DMS 273 (cell line): Measurements from ENCODE around the gene HEATR5B.
"Not testable (repeated sequence)": the region's sequence is repeated elsewhere in the genome, so short reads cannot be mapped to it uniquely, and the experiment has no call there.

ENCODE experiments used
- DNase-seq: peaks from one replicate; lab custom pipeline; 2025; ENCODE audit not compliant: unreplicated experiment; lab: John Stamatoyannopoulos, UW

HEATR5B gene

DNA sequence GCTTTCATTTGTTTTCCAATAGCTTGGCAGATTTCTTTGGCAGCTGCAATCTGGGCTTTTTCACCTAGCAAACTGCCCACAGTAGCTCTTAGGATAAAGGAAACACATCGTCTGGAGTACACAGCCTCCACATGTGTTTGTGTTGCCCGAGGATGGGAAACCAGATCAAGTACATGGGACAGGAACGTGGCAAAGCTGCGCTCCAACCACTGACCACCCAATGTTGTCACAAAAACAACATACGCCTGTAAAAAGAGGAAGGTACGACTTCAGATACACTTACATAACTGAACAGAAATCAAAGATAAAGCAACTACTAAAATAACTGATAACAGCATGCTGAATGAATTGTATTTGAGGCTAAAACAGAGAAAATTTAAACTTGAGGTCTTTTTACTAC is 15.5 kb downstream of the HEATR5B start:
- DNase-seq, result no peak

DNA sequence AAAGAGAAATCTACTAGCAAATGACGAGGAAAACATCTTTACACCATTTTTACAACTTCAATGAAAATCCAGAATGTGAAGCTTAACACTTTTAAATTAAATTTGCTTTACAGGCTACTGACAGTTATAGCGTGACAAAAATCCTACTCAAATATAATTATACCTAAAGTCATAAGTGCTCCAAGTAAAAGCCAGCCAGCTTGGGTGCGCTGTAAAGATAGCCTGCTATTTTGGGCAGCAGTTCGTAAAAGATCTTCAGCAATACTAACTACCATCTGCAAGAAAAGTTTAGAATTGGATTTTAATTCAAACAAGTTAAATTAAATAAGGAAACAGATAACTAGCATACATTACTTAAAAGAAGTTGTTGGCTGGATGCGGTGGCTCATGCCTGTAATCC is 22.4 kb downstream of the HEATR5B start:
- DNase-seq, result no peak

DNA sequence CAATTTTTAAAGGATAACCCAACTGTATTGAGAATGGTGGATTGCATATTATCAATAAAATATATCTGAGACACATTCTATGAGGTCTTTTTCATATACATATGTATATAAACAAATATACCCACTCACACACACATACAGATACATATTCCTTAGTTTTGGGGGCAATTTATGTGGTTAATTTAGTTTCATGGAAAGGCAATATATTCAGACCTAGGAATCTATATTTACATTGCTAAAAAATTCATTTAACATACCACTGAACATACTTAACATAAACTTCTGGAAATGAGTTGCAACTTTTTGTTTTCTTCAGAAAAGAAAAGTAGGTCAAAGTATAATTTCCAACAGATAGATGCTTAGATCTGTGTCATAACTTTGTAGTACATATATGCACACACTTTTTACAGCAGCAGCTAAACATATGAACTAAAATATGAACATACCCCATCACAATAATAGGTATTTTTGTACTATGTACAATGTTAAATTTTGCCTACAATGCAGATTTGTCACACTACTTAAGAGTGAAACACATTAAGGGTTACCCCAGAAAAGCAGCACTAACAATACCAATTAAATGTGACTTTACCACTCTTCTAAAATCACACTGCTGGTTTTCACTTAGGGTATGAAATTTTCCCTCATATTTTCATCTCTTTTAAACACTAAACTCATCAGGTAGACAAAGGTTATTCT is 23.0 kb downstream of the HEATR5B start:
- no peak for DNase-seq

DNA sequence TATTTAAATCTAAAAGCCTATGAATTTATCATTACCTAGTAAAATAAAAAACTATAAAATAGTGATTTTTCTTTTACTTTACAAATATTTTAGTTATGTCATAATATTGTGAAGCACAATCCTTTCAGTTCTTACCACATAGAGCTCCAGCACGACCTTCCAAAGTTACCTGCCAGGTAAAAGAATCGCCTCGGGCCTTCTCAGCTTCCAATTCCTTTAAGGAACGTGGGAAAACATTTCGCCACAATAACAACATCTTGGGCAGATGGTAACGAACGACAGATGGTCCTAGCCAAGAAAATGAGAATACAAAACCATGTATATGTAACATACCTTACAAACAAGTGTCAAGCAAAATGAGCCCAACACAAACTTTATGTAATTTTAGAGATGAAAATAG is 23.7 kb downstream of the HEATR5B start:
- peak; percentile 45 for DNase-seq

DNA sequence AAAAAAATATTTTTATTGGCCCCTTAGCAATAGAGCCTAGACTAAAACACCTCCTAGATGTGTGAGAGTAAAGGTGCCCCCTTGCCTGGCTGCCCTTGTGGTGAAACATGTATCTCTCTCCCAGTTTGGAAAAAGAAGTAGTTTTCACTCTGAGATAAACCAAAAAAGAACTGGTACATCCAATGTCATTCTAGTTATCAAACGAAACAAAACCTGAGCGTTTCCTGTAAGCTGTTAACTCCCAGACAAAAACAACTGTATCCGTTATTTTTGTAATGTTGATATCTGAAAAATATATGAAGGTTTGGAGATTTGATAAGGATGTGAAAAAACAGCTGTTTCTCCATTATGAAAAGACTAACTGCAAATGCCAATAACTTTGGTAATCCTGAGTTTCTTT is 24.3 kb downstream of the HEATR5B start:
- no peak for DNase-seq

DNA sequence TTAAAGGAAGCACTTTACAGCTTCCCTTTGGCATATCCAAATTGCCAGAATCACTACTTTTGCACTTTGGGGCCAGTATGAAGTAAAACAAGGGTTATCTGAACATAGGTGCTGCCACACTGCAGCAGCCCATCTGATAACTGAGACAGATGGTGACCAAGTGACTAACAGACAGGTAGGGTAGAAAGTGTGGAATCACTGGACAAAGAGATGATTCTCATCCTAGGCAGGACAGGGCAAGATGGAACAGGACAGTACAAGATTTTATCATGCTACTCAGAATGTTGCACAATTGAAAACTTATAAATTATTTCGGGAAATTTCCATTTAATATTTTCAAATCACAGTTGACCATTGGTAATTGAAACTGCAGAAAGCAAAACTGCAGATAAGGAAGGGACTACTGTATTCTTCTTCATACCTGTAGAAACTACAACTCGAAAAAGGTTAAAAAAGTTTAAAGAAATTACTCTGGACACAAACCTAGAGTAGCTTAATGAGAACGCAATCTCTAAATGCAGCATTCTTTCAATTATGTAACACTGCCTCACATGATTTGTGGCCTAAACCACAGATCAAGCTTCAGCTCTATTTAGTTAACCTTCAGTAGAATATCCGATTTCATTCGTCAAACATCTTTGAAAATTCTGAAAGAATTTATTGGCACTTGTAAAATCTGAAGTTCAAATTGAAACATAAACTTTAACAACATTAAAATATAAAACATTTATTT is 31.4 kb downstream of the HEATR5B start:
- no peak for DNase-seq

DNA sequence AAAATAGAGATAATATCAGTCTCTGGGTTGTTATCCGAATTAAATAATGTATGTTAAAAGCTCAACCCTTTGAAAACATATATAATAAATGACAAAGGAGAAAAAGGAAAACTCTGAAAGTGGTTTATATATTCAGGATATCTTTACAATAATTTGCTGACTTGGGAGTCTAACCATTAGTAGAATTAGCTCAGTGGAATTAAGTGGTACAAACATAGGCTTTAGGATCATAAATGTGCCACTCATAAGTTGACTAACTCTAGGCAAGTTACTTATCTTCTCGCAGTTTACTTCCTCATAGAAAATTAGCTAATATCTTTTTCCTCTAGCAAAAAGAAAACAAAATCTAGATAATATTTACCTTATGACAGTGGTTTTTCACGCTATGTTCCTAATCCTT is 44.6 kb downstream of the HEATR5B start:
- DNase-seq, result no peak

DNA sequence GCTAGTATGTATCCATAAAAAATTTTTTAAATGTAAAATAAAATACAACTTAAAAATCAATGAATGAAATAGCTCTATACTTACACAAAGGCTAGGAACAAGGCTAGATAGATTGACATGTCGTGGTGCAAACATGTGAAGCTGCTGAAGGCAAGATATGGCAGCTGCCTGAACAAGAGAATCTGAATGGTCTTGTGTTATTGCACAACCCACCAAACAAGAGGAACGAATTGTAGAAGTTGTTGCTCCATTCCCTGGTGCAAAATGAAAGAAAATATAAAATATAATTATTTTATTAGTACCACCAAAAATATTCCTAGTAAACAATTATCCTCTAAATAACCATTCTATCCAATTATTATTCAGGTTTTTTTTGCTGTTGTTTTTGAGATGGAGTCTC is 46.4 kb downstream of the HEATR5B start:
- no peak for DNase-seq

DNA sequence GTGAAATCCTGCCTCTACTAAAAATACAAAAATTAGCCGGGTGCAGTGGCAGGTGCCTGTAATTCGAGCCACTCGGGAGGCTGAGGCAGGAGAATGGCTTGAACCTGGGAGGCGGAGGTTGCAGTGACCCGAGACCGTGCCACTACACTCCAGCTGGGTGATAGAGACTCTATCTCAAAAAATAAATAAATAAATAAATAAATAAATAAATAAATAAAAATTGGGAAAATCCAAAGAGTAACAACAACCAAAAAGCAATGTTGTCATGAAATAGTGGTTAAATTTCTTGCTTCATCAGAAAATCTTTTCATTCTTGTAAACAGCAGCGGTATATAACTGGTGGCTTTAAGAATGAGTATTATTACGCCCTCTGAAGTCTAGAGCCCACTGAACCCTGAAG is 54.4 kb downstream of the HEATR5B start:
- DNase-seq, result no peak

DNA sequence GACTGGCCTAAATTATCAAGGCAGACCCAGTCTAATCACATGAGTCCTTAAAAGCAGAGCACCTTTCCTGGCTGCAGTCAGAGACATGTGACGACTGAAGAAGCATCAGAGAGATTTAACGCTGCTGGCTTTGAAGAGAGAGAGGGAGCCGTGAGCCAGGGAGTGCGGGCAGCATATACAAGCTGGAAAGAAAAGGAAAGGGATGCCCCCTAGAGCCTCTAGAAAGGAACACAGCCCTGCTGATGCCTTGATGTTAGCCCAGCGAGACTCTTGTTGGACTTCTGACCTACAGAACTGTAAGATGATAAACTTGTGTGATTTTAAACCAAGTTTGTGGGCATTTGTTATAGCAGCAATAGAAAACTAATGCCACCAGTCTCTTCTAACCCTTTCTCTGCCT is 58.1 kb downstream of the HEATR5B start:
- peak; percentile 29 for DNase-seq

DNA sequence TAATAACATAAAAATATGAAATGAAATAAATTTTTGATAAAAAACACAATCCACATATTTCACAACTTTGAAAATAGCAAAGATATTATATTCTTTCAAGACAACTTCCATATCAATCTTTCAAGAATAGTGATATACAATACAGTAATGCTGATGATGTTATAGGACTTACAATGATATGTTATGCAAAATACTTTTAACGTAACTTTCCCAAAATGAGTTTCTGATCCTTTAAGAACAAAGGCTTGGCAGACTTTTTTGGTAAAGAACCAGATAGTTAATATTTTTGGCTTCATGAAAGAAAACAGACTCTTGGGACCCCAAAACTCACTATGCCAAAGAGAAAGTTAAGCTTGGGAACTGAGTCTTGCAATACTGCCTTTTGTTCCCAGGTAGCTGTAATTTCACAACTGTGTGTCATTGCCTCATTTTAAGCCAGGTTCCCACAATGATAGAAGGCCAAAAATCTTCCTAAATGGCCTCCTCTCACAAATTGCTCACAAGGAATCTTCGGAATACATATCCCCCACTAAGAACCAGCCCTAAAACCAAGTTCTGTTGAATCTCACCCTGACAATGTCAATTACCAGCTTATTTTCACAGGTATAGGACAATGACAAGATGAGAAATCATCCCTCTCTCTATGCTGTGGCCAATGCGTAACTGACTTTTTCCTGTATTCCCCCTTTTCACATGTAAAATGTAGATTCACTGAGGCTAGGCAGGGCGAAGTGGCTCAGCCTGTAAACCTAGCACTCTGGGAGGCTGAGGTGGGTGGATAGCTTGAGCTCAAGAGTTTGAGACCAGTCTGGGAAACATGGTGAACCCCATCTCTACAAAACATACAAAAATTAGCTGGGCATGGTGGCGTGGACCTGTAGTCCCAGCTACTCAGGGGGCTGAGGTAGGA is 63.0 kb downstream of the HEATR5B start:
- DNase-seq, result no peak

DNA sequence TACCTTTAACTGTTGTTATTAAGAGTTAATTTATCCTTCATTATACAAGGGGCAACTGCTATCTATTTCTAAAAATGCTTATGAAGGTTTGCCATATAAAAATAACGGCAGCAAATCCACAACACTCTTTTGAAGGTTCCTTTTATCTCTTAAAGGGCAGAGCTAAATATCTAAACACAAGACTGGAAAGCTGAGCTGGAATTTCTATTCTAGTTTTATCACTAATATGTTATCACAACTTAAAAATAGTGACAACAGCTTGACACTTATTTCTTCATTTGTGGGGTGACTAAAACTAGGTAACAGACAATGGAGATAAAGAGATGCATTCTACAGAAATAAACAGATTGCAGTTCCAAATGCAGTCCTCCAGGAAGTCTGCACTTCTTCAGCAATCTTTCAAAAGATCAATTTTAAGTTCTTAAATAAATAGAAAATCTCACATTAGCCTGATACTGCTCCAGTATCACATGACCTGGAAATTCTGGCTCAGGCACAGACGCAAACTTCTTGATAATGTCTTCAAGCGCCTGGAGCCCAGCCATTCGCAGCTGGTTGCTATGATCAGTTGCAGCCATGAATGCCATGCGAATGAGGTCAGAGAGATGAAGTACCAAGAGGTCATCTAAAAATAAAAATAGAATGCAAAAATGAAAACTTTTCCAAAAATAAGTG is 63.8 kb downstream of the HEATR5B start:
- DNase-seq, result no peak

DNA sequence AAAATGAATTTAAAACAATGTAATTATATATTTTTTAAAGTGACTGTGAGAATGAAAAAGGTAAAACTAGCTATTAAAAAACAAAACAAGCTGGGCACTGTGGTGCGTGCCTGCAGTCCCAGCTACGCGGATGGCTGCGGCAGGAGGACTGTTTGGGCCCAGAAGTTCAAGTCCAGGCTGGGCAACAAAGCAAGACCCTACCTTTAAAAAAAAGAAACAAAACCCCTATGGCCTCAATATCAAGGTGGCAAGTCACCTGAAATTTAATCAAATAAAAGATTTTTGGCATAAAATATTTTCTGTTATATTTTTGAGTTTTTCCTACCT is 70.9 kb downstream of the HEATR5B start:
- no peak for DNase-seq

DNA sequence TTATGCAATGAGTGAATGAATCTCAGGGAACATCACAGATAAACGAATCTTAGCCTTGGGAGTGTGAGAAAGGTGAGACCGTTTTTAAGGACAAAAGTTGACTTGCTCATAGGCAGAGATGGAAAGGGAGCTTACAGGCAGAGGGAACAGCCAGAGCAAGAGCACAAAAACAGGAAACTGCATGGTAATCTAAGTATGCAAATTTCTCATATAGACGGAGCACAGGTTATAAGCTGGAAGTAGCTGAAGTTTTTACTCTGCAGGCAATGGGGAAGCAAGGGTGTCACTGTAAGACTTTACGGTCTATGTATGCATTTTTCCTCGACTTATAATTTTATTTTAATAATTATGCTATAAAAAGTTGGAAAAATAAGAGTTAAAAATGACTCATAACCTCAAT is 73.0 kb downstream of the HEATR5B start:
- DNase-seq, result no peak

DNA sequence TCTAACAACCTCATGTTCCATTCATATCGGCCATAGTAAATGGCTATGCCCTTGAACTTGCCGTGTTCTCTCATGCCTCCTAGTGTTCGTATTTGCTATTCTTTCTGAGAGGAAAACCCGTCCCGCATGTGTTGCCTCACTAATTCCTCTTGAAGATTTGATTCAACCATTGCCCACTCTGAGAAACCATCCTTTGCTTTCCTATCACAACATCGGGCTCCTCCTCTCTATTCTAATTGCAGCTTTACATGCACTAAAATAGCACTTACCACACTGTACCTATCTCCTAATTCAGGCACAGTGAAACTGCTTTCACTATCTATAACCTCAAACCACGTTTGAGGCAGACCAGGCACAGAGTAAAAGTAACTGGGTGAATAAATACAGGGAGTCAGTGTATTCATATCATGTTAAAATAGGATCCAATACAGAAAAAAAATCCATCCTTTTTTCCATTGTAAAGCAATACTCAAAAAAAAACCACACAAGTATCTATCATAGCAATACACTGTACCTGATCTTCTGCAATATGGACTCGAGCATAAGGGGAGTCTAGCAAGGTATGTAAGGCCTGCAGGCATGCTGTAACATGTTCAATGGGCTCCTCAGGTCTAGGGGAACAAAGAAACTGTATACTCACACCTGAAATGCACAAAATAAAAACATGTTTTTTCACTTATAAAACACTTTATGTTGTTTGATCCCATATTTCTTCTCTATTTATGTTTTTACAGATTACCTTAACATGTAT is 78.9 kb downstream of the HEATR5B start:
- DNase-seq, result no peak

DNA sequence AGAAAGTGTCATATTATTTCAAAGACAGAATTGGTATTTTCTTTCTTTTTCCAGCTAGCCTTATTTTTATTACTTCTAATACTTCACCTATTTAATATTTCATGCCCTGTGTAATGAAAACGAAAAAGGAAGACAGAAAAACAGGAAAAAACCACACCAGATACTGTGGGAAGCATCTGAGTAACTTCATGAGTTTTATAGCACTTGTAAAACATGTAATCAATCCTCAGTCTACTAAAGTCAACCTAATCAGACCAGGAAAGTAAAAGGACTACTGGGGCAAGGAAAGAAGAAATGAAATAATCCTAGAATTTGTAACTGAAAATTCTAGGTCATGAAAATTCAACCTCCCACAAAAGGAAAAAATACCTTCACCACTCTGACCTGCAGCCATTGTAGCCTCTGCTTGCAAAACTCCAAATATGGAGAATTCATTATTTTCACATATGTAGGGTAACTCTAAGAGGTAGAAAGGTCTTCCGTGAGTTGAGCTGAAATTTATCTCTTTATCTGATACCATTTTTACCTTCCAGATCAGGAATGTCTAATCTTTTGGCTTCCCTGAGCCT is 83.1 kb downstream of the HEATR5B start:
- no peak for DNase-seq

DNA sequence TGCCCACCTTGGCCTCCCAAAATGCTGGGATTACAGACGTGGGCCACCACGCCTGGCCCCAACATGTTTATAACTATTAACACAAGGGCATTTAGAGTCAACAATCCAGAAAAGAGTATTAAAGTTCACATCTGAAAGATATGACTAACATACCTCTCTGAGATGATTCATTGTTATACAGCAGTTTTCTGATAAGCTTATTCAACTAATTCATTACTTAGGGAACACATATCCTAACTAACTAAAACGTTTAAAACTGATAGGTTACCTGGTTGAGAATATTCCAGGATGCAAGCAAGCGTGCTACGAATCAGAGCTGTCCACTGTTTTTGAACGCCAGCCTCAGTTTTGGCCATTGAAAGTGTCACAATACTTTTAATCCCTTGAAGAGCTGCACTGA is 83.9 kb downstream of the HEATR5B start:
- DNase-seq, result no peak

DNA sequence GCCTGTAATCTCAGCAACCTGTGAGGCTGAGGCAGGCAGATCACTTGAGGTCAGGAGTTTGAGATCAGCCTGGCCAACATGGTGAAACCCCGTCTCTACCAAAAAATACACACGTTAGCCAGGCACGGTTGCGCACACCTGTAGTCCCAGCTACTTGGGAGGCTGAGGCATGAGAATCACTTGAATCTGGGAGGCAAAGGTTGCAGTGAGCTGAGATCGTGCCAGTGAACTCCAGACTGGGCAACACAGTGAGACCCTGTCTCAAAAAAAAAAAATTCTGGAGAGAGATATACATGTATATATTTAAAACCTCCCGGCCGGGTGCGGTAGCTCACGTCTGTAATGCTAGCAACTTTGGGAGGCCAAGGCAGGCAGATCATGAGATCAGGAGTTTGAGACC is 84.8 kb downstream of the HEATR5B start:
- DNase-seq, result not testable (repeated sequence)

DNA sequence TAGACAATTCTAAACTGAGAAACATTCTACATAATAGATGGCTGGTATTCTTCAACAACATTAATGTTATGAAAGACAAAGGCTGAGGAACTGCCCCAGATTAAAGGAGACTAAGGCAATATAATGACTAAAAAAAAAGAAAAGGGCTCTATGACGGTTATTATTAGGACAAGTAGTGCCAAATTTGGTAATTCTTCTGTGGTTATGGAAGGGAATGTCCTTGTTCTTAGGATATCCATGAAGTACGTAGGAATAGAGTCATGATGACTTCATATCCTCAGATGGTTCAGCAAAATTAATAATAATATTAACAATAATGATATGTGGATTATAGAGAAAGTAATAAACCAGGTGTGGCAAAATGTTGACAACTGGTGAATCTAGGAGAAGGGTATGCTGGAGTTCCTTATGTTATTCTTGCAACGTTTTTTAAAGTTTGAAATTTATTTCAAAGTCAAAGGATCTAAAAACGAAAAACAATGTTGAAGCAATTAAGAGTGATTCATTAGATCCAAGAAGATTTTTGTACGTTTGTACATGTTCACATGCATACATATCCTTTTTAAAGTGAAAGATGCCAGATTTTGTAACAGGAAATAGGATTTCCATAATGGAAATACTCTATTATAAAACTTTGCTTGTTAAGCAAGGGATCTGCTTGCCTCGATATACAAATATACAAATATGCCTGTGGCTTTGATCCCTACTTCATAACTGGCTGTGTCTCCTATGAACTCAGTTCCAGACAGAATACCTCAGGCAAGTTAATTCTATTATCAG is 90.1 kb downstream of the HEATR5B start:
- DNase-seq, result no peak

DNA sequence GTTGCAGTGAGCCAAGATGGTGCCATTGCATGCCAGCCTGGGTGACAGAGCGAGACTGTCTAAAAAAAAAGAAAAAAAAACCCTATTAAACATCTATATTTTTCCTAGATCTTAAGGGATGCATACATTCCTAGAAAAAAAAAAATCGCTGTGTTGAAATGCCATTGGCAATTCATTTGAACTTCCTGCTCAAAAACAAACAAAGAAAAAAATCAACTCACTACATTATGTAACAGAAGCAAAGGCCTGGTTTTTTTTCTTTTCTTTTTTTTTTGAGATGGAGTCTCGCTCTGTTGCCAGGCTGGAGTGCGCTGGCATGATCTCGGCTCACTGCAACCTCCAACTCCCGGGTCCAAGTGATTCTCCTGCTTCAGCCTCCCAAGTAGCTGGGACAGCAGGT is 96.2 kb downstream of the HEATR5B start:
- DNase-seq, result no peak
